ENCODE measurements around the gene MSRB2.

MSRB2 gene

GRCh38 chr10:23157691-23158369, 62.5 kb downstream of the MSRB2 start:
- Mint-ChIP-seq H3K4me3 (no peak overlapping the region), H3K36me3 (ENCODE audit: low read depth) (no peaks in the 10 kb centered on the region), H3K4me1 (peaks cover 14% of the 10 kb centered on the region), H3K9me3 (peaks cover 5% of the 10 kb centered on the region), H3K27ac (peak overlapping the region in 1 of 3 experiments; percentile 33), H3K27me3 (ENCODE audit: low read depth) (peaks cover 58% of the 10 kb centered on the region)
- TF ChIP-seq, protein P1, sequence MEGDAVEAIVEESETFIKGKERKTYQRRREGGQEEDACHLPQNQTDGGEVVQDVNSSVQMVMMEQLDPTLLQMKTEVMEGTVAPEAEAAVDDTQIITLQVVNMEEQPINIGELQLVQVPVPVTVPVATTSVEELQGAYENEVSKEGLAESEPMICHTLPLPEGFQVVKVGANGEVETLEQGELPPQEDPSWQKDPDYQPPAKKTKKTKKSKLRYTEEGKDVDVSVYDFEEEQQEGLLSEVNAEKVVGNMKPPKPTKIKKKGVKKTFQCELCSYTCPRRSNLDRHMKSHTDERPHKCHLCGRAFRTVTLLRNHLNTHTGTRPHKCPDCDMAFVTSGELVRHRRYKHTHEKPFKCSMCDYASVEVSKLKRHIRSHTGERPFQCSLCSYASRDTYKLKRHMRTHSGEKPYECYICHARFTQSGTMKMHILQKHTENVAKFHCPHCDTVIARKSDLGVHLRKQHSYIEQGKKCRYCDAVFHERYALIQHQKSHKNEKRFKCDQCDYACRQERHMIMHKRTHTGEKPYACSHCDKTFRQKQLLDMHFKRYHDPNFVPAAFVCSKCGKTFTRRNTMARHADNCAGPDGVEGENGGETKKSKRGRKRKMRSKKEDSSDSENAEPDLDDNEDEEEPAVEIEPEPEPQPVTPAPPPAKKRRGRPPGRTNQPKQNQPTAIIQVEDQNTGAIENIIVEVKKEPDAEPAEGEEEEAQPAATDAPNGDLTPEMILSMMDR (IDR thresholded peaks at IDR 0.05; ENCODE audit: unreplicated experiment in 3 of 3), result no peak

- peaks cover 5% of the 10 kb centered on the region for H3K9me3 Mint-ChIP-seq
- H3K4me1 Mint-ChIP-seq, result peaks cover 14% of the 10 kb centered on the region
- H3K4me3 Mint-ChIP-seq, result no peak overlapping the region
- H3K27me3 Mint-ChIP-seq (ENCODE audit: low read depth), result peaks cover 64% of the 10 kb centered on the region
- no peak overlapping the region for H3K27ac Mint-ChIP-seq
- TF ChIP-seq, protein P1 (IDR thresholded peaks at IDR 0.05; ENCODE audit: unreplicated experiment in 3 of 3), result peak; percentile 83 to 94 (median 84)
- no peaks in the 10 kb centered on the region for H3K36me3 Mint-ChIP-seq (ENCODE audit: low read depth)
Measured at GRCh38 chr10:23158370-23158769, 63.0 kb downstream of the MSRB2 start.

GRCh38 chr10:23171232-23171876, 76.0 kb downstream of the MSRB2 start:
- no peak overlapping the region for H3K27ac Mint-ChIP-seq
- peaks cover 4% of the 10 kb centered on the region for H3K36me3 Mint-ChIP-seq (ENCODE audit: low read depth)
- H3K9me3 Mint-ChIP-seq, result peaks cover 6% of the 10 kb centered on the region
- TF ChIP-seq, protein P1 (IDR thresholded peaks at IDR 0.05; ENCODE audit: unreplicated experiment in 3 of 3), result no peak
- peaks cover 8% of the 10 kb centered on the region for H3K4me1 Mint-ChIP-seq
- H3K4me3 Mint-ChIP-seq, result peak overlapping the region; percentile 5 to 38 (median 29)
- peaks cover 98% of the 10 kb centered on the region for H3K27me3 Mint-ChIP-seq (ENCODE audit: low read depth)
